ENCODE measurements around the gene HOXC10. TPM values are rescaled to one million over a fixed set of nuclear protein-coding genes. Genes with fewer than 3 reads are reported as not detected.

Gene HOXC10
- total RNA-seq, 2 donors from 2014 or later: not detected

- Histone ChIP-seq H3K36me3 (no peaks in the 10 kb centered on the region), H3K27me3 (peaks cover 35 to 64% of the 10 kb centered on the region in 2 donors), H3K9me3 (no peaks in the 10 kb centered on the region), H3K4me3 (no peak overlapping the region), H3K27ac (no peak overlapping the region), H3K4me1 (peaks cover 0 to 18% of the 10 kb centered on the region in 2 donors)
- no peak for DNase-seq (ENCODE audit: low spot score)
- no peak for TF ChIP-seq CTCF (IDR thresholded peaks at IDR 0.05)
Measured at GRCh38 chr12:53942467-53942997, 42.4 kb upstream of the HOXC10 start.

- no peak for DNase-seq (ENCODE audit: low spot score)
- Histone ChIP-seq H3K36me3 (no peaks in the 10 kb centered on the region), H3K9me3 (no peaks in the 10 kb centered on the region), H3K27ac (no peak overlapping the region), H3K4me3 (no peak overlapping the region), H3K4me1 (peaks cover 0 to 6% of the 10 kb centered on the region in 2 donors), H3K27me3 (peaks cover 22 to 53% of the 10 kb centered on the region in 2 donors)
- no peak for TF ChIP-seq CTCF (IDR thresholded peaks at IDR 0.05)
Measured at GRCh38 chr12:53944209-53944608, 40.7 kb upstream of the HOXC10 start.

- Histone ChIP-seq H3K4me3 (no peak overlapping the region), H3K9me3 (no peaks in the 10 kb centered on the region), H3K4me1 (no peaks in the 10 kb centered on the region), H3K27ac (no peak overlapping the region), H3K27me3 (peaks cover 14 to 51% of the 10 kb centered on the region in 2 donors), H3K36me3 (no peaks in the 10 kb centered on the region)
- DNase-seq (ENCODE audit: low spot score): no peak
- TF ChIP-seq CTCF (IDR thresholded peaks at IDR 0.05): no peak
Measured at GRCh38 chr12:53944907-53945847, 39.8 kb upstream of the HOXC10 start.

- Histone ChIP-seq H3K27me3 (peaks cover 29 to 61% of the 10 kb centered on the region in 2 donors), H3K27ac (no peak overlapping the region), H3K36me3 (no peaks in the 10 kb centered on the region), H3K4me1 (peaks cover 0 to 16% of the 10 kb centered on the region in 2 donors), H3K4me3 (no peak overlapping the region), H3K9me3 (no peaks in the 10 kb centered on the region)
- TF ChIP-seq CTCF (IDR thresholded peaks at IDR 0.05): no peak
- DNase-seq (ENCODE audit: low spot score): no peak
Measured at GRCh38 chr12:53947743-53948142, 37.2 kb upstream of the HOXC10 start.

- Histone ChIP-seq H3K27ac (no peak overlapping the region), H3K27me3 (peaks cover 40 to 60% of the 10 kb centered on the region in 2 donors), H3K4me3 (no peak overlapping the region), H3K4me1 (peaks cover 0 to 16% of the 10 kb centered on the region in 2 donors), H3K9me3 (no peaks in the 10 kb centered on the region), H3K36me3 (no peaks in the 10 kb centered on the region)
- no peak for TF ChIP-seq CTCF (IDR thresholded peaks at IDR 0.05)
- DNase-seq (ENCODE audit: low spot score): no peak
Measured at GRCh38 chr12:53948650-53949593, 36.0 kb upstream of the HOXC10 start.

All from right atrium auricular region (tissue), 2 donors.